K562 (cell line): Measurements from ENCODE around the gene SLC39A11.

ENCODE experiments used
- ARID2 ChIP-seq: fragments of 450-650 bp; IDR thresholded peaks from 2 replicates; pipeline ENCODE4 v1.6.1; 2017; ENCODE audit warnings: antibody characterized with exemption, mild to moderate bottlenecking
- CBX8 ChIP-seq: fragments of 200-600 bp; sonication (generic); IDR thresholded peaks from 2 replicates; pipeline ENCODE4 v1.6.1; 2012; ENCODE audit warnings: borderline replicate concordance, mixed run types, low read depth, mild to moderate bottlenecking, moderate library complexity, mixed read lengths, low read length, control low read depth, inconsistent platforms; ENCODE audit not compliant: poor library complexity, severe bottlenecking; ENCODE audit errors: extremely low read depth
- CCNT2 ChIP-seq: IDR thresholded peaks from 2 replicates; pipeline ENCODE4 v1.6.1; 2011; ENCODE audit warnings: borderline replicate concordance, low read depth, mild to moderate bottlenecking, moderate library complexity, mixed read lengths, low read length; ENCODE audit not compliant: insufficient read length; ENCODE audit errors: extremely low read depth
- FOS ChIP-seq: IDR thresholded peaks from 3 replicates; pipeline ENCODE4 v1.6.1; 2011; ENCODE audit not compliant: insufficient read length; ENCODE audit errors: extremely low read depth
- HNRNPLL ChIP-seq: fragments of 200-400 bp; formaldehyde crosslinking; IDR thresholded peaks from 2 replicates; pipeline ENCODE4 v1.6.1; 2017; ENCODE audit warnings: low read length, low read depth, mild to moderate bottlenecking; ENCODE audit not compliant: poor library complexity, severe bottlenecking
- POLR2A ChIP-seq: fragments of 450-650 bp; conservative IDR thresholded peaks from 2 replicates; pipeline ENCODE4 v1.6.1; 2016
- TCF7 ChIP-seq: sonication (generic); IDR thresholded peaks from 2 replicates; pipeline ENCODE4 v1.6.1; 2016; ENCODE audit warnings: antibody characterized with exemption, borderline replicate concordance
- ZNF445 ChIP-seq: fragments of 250-450 bp; sonication (Bioruptor Pico); IDR thresholded peaks from 2 replicates; pipeline ENCODE4 v1.4.0; 2020; ENCODE audit warnings: low read depth, mild to moderate bottlenecking, moderate library complexity
- ZNF79 ChIP-seq: fragments of 250-450 bp; sonication (Bioruptor Pico); IDR thresholded peaks from 2 replicates; pipeline ENCODE4 v1.4.0; 2020; ENCODE audit warnings: low read depth, mild to moderate bottlenecking, moderate library complexity
- TF ChIP-seq, protein P1 (sequence below), 3 experiments: IDR thresholded peaks in 2 of 3; conservative IDR thresholded peaks in 1 of 3; 2 replicates each; pipeline ENCODE4 v1.5.1; 2011 to 2012; ENCODE audit warnings: low read length in 3 of 3, mild to moderate bottlenecking in 3 of 3, control low read depth in 2 of 3, improper control_type of control experiment in 1 of 3, inconsistent platforms in 1 of 3, low read depth in 1 of 3, mixed read lengths in 1 of 3, moderate library complexity in 1 of 3; ENCODE audit not compliant: insufficient read depth in 2 of 3
- TF ChIP-seq, protein P2 (sequence below): fragments of 250-450 bp; sonication (Bioruptor Pico); IDR thresholded peaks from 2 replicates; pipeline ENCODE4 v1.8.0; 2022; ENCODE audit warnings: moderate library complexity, mild to moderate bottlenecking, inconsistent platforms
- TF ChIP-seq, protein P3 (sequence below): fragments of 450-650 bp; IDR thresholded peaks from 2 replicates; pipeline ENCODE4 v1.6.1; 2016; ENCODE audit warnings: missing biosample characterization, missing genetic modification characterization

DNA sequence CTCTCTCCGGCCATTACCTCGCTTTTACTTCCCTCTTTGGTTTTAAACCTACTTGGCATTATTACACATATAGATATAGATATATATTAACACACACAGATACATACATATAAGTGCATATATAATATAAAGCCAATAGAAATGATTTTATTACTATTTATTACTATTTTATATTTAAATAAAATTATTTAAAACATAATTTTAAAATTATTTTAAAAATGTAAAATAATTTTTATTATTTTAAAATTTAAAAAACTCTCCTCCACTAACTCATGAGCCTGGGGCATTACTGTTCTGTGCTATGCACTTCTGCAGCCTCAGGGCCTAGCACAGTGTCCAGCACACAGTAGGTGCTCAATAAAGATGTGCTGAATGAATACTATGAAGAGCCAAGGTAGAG, 200.9 kb downstream of the SLC39A11 start:
- TF ChIP-seq, protein P1, sequence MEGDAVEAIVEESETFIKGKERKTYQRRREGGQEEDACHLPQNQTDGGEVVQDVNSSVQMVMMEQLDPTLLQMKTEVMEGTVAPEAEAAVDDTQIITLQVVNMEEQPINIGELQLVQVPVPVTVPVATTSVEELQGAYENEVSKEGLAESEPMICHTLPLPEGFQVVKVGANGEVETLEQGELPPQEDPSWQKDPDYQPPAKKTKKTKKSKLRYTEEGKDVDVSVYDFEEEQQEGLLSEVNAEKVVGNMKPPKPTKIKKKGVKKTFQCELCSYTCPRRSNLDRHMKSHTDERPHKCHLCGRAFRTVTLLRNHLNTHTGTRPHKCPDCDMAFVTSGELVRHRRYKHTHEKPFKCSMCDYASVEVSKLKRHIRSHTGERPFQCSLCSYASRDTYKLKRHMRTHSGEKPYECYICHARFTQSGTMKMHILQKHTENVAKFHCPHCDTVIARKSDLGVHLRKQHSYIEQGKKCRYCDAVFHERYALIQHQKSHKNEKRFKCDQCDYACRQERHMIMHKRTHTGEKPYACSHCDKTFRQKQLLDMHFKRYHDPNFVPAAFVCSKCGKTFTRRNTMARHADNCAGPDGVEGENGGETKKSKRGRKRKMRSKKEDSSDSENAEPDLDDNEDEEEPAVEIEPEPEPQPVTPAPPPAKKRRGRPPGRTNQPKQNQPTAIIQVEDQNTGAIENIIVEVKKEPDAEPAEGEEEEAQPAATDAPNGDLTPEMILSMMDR (IDR thresholded peaks at IDR 0.05 in 2 of 3, conservative IDR thresholded peaks at IDR 0.05 in 1 of 3; ENCODE audit: insufficient read depth in 2 of 3, low read depth in 1 of 3, low read length in 3 of 3): no peak
- TF ChIP-seq ZNF445 (CRISPR knock-in tag): no peak
- TF ChIP-seq, protein P2, sequence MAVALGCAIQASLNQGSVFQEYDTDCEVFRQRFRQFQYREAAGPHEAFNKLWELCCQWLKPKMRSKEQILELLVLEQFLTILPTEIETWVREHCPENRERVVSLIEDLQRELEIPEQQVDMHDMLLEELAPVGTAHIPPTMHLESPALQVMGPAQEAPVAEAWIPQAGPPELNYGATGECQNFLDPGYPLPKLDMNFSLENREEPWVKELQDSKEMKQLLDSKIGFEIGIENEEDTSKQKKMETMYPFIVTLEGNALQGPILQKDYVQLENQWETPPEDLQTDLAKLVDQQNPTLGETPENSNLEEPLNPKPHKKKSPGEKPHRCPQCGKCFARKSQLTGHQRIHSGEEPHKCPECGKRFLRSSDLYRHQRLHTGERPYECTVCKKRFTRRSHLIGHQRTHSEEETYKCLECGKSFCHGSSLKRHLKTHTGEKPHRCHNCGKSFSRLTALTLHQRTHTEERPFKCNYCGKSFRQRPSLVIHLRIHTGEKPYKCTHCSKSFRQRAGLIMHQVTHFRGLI (CRISPR knock-in tag): no peak
- no peak for TF ChIP-seq POLR2A
- no peak for TF ChIP-seq ARID2
- no peak for TF ChIP-seq CBX8
- no peak for TF ChIP-seq ZNF79 (CRISPR knock-in tag)
- no peak for TF ChIP-seq FOS
- TF ChIP-seq TCF7: no peak
- no peak for TF ChIP-seq CCNT2
- TF ChIP-seq, protein P3, sequence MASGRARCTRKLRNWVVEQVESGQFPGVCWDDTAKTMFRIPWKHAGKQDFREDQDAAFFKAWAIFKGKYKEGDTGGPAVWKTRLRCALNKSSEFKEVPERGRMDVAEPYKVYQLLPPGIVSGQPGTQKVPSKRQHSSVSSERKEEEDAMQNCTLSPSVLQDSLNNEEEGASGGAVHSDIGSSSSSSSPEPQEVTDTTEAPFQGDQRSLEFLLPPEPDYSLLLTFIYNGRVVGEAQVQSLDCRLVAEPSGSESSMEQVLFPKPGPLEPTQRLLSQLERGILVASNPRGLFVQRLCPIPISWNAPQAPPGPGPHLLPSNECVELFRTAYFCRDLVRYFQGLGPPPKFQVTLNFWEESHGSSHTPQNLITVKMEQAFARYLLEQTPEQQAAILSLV (tag): no peak
- no peak for TF ChIP-seq HNRNPLL
